ENCODE measurements around the gene MADD. TPM values are rescaled to one million over a fixed set of nuclear protein-coding genes. Genes with fewer than 3 reads are reported as not detected.

MADD gene
- total RNA-seq, 1 donor from 2014 or later = 29.6 TPM

DNA sequence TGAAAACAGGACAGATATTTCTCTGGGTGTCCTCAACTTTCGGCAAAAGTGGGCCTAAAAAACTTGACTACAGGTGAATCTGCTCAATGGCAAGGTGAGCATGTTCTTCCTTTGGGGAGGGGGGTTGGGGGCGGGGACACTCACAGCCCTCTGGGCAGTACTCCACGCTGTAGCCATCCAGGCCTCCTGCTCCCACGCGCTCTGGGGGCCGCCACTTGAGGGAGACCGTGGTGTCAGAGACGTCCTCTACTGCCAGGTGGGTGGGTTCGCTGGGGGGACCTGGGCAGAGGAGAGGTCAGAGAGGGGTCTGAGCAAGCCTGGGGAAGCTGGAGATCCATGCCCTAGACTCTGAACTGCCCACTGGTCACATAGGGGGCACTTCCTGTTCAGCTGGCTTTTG lies 65.8 kb downstream of the MADD start:
- peaks cover 1% of the 10 kb centered on the region for H3K36me3 Mint-ChIP-seq (ENCODE audit: low read depth)
- H3K27me3 Mint-ChIP-seq (ENCODE audit: low read depth) = no peaks in the 10 kb centered on the region
- no peak overlapping the region for H3K4me3 Mint-ChIP-seq (ENCODE audit: unreplicated experiment)
- DNase-seq (ENCODE audit: low spot score) = no peak
- no peak overlapping the region for H3K27ac Mint-ChIP-seq (ENCODE audit: unreplicated experiment)
- H3K4me1 Mint-ChIP-seq (ENCODE audit: low read depth) = no peaks in the 10 kb centered on the region
- TF ChIP-seq, protein P1, sequence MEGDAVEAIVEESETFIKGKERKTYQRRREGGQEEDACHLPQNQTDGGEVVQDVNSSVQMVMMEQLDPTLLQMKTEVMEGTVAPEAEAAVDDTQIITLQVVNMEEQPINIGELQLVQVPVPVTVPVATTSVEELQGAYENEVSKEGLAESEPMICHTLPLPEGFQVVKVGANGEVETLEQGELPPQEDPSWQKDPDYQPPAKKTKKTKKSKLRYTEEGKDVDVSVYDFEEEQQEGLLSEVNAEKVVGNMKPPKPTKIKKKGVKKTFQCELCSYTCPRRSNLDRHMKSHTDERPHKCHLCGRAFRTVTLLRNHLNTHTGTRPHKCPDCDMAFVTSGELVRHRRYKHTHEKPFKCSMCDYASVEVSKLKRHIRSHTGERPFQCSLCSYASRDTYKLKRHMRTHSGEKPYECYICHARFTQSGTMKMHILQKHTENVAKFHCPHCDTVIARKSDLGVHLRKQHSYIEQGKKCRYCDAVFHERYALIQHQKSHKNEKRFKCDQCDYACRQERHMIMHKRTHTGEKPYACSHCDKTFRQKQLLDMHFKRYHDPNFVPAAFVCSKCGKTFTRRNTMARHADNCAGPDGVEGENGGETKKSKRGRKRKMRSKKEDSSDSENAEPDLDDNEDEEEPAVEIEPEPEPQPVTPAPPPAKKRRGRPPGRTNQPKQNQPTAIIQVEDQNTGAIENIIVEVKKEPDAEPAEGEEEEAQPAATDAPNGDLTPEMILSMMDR (IDR thresholded peaks at IDR 0.05) = no peak
- no peaks in the 10 kb centered on the region for H3K9me3 Mint-ChIP-seq (ENCODE audit: low read depth)

DNA sequence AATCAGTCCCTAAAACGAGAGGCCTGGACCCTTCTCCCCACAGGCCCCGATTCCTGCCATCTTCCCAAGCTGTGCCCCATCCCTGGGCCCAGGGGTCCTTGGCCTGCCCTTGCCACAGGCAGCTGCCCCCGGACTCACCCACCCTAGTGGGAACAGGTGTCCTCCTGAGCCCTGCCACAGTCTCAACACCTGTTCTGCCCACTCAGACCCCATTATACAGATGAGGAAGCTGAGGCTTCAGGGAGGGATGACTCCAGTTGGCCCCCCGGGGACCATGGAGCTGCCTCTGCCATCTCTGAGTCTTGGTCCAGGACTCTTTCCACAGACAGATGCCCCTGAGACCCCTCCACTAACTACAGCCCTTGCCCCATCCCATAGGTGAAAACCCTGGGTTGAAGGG lies 66.7 kb downstream of the MADD start:
- Mint-ChIP-seq H3K27ac (ENCODE audit: unreplicated experiment) (no peak overlapping the region), H3K9me3 (ENCODE audit: low read depth) (no peaks in the 10 kb centered on the region), H3K36me3 (ENCODE audit: low read depth) (no peaks in the 10 kb centered on the region), H3K4me3 (ENCODE audit: unreplicated experiment) (no peak overlapping the region), H3K27me3 (ENCODE audit: low read depth) (no peaks in the 10 kb centered on the region), H3K4me1 (ENCODE audit: low read depth) (no peaks in the 10 kb centered on the region)
- TF ChIP-seq, protein P1 (IDR thresholded peaks at IDR 0.05) = no peak
- DNase-seq (ENCODE audit: low spot score) = no peak

DNA sequence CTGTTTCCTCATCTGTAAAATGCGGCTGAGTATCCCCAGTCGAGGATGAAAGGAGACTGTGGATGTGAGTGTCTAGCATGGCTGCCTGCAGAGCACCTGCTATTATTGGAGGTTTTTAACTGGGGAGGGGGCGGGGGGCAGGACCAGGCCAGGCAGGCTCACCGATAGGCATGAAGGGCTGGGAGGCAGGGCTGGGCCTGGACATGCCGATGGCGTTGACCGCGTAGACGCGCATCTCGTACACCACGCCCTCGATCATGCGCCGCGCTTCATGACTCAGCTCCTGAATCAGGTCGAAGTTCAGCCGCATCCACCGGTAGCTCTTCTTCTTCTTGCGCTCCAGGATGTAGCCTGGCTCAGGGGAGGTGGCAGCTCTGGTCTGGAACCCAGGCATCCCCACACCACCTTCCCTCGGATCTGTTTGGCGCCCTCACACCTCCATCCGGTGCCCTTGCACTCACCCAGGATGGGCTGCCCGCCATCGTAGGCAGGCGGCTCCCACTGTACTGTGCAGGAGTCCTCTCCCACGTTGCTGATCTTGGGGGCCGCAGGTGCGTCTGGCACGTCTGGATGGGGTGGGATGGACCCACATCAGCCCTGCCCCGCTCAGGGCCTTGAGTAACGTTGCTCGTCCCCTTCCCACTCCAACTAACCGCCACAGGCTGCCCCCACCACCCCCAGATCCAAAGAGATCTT lies 67.4 kb downstream of the MADD start:
- Mint-ChIP-seq H3K4me1 (ENCODE audit: low read depth) (no peaks in the 10 kb centered on the region), H3K4me3 (ENCODE audit: unreplicated experiment) (no peak overlapping the region), H3K36me3 (ENCODE audit: low read depth) (no peaks in the 10 kb centered on the region), H3K27ac (ENCODE audit: unreplicated experiment) (no peak overlapping the region), H3K9me3 (ENCODE audit: low read depth) (no peaks in the 10 kb centered on the region), H3K27me3 (ENCODE audit: low read depth) (no peaks in the 10 kb centered on the region)
- TF ChIP-seq, protein P1 (IDR thresholded peaks at IDR 0.05) = no peak
- DNase-seq (ENCODE audit: low spot score) = no peak

DNA sequence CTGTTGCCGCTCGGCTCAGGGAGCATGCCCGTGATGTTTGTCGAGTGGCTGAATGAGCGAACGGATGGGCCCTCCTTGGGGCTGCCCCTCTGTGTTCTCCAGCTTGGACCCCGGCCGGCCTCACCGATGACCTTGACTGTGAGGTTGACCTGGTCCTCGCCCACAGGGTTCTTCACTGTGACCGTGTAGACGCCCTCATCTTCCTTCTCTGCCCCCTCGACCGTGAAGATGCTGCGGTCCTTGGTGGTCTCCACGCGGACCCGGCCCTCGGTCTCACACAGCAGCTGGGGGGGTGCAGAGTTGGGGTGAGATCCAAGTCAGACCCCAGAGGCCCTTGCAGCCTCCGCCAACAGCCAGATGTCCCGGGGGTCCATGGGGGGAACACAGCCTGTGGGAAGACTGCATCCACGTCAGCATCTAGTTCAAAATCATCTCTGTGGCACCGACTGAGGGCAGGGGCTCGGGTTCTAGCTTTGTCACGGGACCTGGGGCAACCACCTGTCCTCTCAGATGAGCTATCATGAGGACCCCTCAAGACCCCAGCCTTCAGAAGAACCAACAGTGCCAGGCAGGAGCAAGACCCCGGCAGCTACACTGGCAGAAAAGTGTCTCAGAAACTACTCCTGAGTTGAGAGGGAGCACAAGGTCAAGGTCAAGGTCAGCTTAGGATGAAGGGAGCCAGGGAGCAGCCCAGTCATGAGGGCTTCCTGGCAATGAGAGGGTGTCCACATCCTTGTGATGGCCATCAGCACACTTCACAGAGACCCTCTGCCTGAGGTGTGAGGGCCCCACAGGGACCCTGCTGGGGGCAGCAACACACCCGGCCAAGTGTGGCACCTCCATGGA lies 68.7 kb downstream of the MADD start:
- DNase-seq (ENCODE audit: low spot score) = no peak
- Mint-ChIP-seq H3K9me3 (ENCODE audit: low read depth) (no peaks in the 10 kb centered on the region), H3K36me3 (ENCODE audit: low read depth) (no peaks in the 10 kb centered on the region), H3K27ac (ENCODE audit: unreplicated experiment) (no peak overlapping the region), H3K27me3 (ENCODE audit: low read depth) (no peaks in the 10 kb centered on the region), H3K4me3 (ENCODE audit: unreplicated experiment) (no peak overlapping the region), H3K4me1 (ENCODE audit: low read depth) (no peaks in the 10 kb centered on the region)
- TF ChIP-seq, protein P1 (IDR thresholded peaks at IDR 0.05) = no peak

DNA sequence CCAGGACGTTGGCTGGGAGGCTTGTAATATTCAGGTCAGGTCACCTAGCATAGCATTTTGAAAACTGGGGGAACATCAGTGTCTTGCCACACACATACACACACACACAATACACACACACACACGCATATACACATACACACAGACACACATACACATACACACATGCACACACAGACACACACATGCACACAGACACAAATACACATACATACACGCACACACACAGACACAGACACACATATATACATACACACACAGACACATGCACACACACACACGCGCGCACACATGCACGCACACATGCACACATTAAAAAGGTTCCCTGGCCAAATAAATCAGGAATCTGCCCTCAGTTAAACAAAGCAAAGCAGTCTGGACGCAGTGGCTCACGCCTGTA lies 70.1 kb downstream of the MADD start:
- H3K4me1 Mint-ChIP-seq (ENCODE audit: low read depth) = no peaks in the 10 kb centered on the region
- H3K9me3 Mint-ChIP-seq (ENCODE audit: low read depth) = no peaks in the 10 kb centered on the region
- no peaks in the 10 kb centered on the region for H3K36me3 Mint-ChIP-seq (ENCODE audit: low read depth)
- H3K27me3 Mint-ChIP-seq (ENCODE audit: low read depth) = no peaks in the 10 kb centered on the region
- H3K4me3 Mint-ChIP-seq (ENCODE audit: unreplicated experiment) = no peak overlapping the region
- no peak overlapping the region for H3K27ac Mint-ChIP-seq (ENCODE audit: unreplicated experiment)
- no peak for DNase-seq (ENCODE audit: low spot score)
- TF ChIP-seq, protein P1 (IDR thresholded peaks at IDR 0.05) = no peak

Measured in chondrocyte (in vitro differentiated cells).